ENCODE data around the gene METTL25. TPM values are rescaled to one million over a fixed set of nuclear protein-coding genes. Genes with fewer than 3 reads are reported as not detected.

The METTL25 gene
- total RNA-seq, 1 experiment from 2014 or later = 3.5 TPM

DNA sequence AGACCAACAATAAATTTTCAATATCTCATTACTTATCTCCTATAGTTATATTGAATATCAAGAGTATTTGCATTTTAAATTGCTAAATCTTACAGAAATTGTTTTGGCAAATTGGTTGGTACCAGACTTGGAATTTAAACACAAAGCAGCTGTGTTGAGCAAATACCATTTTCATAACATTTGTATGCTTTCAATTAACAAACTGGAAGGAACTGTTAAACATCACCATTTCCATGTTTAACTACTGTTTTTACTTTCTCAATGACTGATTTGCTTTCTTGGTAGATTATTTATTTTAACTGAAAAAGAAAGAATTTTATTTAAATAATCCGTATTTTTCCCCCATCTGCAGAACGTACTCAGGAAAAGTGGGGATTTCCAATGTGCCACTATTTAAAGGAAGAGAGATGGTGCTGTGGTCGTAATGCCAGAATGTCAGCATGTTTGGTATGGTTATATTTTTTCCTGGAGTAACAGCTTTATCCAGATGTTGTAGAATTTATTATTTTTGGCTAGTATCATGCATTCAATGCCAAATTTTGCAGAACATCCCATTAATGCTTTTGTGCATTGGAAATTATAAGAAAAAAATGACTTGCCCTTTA lies 72.3 kb downstream of the METTL25 start:
- POLR2A ChIA-PET = no interaction called here

DNA sequence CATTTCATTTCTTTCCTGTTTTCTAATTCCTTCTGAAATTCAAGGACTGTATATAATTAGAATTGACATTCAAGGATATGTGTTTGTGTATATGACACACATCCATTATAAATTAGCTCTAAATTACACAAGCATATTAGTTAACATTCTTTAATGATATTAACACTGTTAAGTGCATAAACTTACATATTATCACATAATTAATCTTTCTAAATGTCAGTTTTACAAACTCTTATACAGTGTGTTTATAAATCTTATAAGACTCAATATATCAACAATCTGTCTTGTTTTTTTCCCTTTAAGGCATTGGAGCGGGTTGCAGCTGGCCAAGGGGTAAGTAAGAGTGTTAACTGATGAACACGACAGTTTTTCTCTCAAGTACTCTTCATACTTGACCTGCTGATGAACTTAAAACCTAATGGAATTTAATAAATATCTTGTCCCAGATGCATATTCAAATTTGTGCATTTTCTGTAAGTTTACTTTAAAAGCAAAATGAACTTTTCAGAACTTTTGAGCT lies 76.1 kb downstream of the METTL25 start:
- ATAC-seq (no peak), DNase-seq (ENCODE audit: low read depth, low spot score) (no peak)
- intact Hi-C loops (cut with micrococcal nuclease; ENCODE audit: unreplicated experiment) (no loop called here), in situ Hi-C loops (cut with HindIII; ENCODE audit: low pct_unique_long_range_greater_than_20kb, low sequenced_read_pairs) (no loop called here)
- CTCF ChIA-PET = no interaction called here
- Histone ChIP-seq H3K27me3 (ENCODE audit: control insufficient read depth, insufficient read depth, low read length) (no peaks in the 10 kb centered on the region), H3K27ac (ENCODE audit: low read length) (no peak overlapping the region), H3K36me3 (ENCODE audit: control insufficient read depth, insufficient read depth, low read length) (no peaks in the 10 kb centered on the region), H3K4me1 (ENCODE audit: control insufficient read depth, insufficient read depth, low read length) (no peaks in the 10 kb centered on the region), H3K4me3 (ENCODE audit: low read depth in 2 of 2, low read length in 2 of 2) (no peak overlapping the region), H3K9me3 (ENCODE audit: control insufficient read depth, insufficient read depth, low read depth, low read length) (no peaks in the 10 kb centered on the region)
- BruUV-seq (replicated peaks) = no TSS peak
- TF ChIP-seq POLR2AphosphoS5 (IDR thresholded peaks at IDR 0.05; ENCODE audit: low read depth, low read length) (no peak), TCF7L2 (IDR thresholded peaks at IDR 0.05; ENCODE audit: low read depth, low read length) (no peak)
- TF ChIP-seq, protein P1, sequence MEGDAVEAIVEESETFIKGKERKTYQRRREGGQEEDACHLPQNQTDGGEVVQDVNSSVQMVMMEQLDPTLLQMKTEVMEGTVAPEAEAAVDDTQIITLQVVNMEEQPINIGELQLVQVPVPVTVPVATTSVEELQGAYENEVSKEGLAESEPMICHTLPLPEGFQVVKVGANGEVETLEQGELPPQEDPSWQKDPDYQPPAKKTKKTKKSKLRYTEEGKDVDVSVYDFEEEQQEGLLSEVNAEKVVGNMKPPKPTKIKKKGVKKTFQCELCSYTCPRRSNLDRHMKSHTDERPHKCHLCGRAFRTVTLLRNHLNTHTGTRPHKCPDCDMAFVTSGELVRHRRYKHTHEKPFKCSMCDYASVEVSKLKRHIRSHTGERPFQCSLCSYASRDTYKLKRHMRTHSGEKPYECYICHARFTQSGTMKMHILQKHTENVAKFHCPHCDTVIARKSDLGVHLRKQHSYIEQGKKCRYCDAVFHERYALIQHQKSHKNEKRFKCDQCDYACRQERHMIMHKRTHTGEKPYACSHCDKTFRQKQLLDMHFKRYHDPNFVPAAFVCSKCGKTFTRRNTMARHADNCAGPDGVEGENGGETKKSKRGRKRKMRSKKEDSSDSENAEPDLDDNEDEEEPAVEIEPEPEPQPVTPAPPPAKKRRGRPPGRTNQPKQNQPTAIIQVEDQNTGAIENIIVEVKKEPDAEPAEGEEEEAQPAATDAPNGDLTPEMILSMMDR (IDR thresholded peaks at IDR 0.05) = no peak
- TF ChIP-seq, protein P2, sequence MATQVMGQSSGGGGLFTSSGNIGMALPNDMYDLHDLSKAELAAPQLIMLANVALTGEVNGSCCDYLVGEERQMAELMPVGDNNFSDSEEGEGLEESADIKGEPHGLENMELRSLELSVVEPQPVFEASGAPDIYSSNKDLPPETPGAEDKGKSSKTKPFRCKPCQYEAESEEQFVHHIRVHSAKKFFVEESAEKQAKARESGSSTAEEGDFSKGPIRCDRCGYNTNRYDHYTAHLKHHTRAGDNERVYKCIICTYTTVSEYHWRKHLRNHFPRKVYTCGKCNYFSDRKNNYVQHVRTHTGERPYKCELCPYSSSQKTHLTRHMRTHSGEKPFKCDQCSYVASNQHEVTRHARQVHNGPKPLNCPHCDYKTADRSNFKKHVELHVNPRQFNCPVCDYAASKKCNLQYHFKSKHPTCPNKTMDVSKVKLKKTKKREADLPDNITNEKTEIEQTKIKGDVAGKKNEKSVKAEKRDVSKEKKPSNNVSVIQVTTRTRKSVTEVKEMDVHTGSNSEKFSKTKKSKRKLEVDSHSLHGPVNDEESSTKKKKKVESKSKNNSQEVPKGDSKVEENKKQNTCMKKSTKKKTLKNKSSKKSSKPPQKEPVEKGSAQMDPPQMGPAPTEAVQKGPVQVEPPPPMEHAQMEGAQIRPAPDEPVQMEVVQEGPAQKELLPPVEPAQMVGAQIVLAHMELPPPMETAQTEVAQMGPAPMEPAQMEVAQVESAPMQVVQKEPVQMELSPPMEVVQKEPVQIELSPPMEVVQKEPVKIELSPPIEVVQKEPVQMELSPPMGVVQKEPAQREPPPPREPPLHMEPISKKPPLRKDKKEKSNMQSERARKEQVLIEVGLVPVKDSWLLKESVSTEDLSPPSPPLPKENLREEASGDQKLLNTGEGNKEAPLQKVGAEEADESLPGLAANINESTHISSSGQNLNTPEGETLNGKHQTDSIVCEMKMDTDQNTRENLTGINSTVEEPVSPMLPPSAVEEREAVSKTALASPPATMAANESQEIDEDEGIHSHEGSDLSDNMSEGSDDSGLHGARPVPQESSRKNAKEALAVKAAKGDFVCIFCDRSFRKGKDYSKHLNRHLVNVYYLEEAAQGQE (IDR thresholded peaks at IDR 0.05; ENCODE audit: insufficient read depth in 1 of 2, low read depth in 2 of 2, low read length in 1 of 2) = no peak
- POLR2A ChIA-PET = no interaction called here

More for the DNA sequence above, 72.3 kb downstream of the METTL25 start:
- no peaks in the 10 kb centered on the region for H3K27me3 ChIP-seq (ENCODE audit: control insufficient read depth, insufficient read depth, low read length)
- CTCF ChIA-PET = no interaction called here
- DNase-seq (ENCODE audit: low read depth, low spot score) (no peak), ATAC-seq (no peak)
- H3K36me3 ChIP-seq (ENCODE audit: control insufficient read depth, insufficient read depth, low read length) = no peaks in the 10 kb centered on the region
- H3K27ac ChIP-seq (ENCODE audit: low read length) = no peak overlapping the region
- in situ Hi-C loops (cut with HindIII; ENCODE audit: low pct_unique_long_range_greater_than_20kb, low sequenced_read_pairs) (no loop called here), intact Hi-C loops (cut with micrococcal nuclease; ENCODE audit: unreplicated experiment) (no loop called here)
- TF ChIP-seq SIN3A (IDR thresholded peaks at IDR 0.05; ENCODE audit: borderline replicate concordance, insufficient read depth, low read depth, low read length) (no peak), TCF7L2 (IDR thresholded peaks at IDR 0.05; ENCODE audit: low read depth, low read length) (no peak), POLR2AphosphoS5 (IDR thresholded peaks at IDR 0.05; ENCODE audit: low read depth, low read length) (no peak)
- TF ChIP-seq, protein P1 (IDR thresholded peaks at IDR 0.05) = no peak
- TF ChIP-seq, protein P2 (IDR thresholded peaks at IDR 0.05; ENCODE audit: insufficient read depth in 1 of 2, low read depth in 2 of 2, low read length in 1 of 2) = no peak
- no peaks in the 10 kb centered on the region for H3K9me3 ChIP-seq (ENCODE audit: control insufficient read depth, insufficient read depth, low read depth, low read length)
- H3K4me3 ChIP-seq (ENCODE audit: low read depth in 2 of 2, low read length in 2 of 2) = no peak overlapping the region
- no peaks in the 10 kb centered on the region for H3K4me1 ChIP-seq (ENCODE audit: control insufficient read depth, insufficient read depth, low read length)
- BruUV-seq (replicated peaks) = no TSS peak
